Measurements from ENCODE around the gene TMPRSS13. TPM values are rescaled to one million over a fixed set of nuclear protein-coding genes. Genes with fewer than 3 reads are reported as not detected.

TMPRSS13 gene
- polyA plus RNA-seq, 2 of the 4 experiments (the other 2 are of a cell fraction): not detected

DNA sequence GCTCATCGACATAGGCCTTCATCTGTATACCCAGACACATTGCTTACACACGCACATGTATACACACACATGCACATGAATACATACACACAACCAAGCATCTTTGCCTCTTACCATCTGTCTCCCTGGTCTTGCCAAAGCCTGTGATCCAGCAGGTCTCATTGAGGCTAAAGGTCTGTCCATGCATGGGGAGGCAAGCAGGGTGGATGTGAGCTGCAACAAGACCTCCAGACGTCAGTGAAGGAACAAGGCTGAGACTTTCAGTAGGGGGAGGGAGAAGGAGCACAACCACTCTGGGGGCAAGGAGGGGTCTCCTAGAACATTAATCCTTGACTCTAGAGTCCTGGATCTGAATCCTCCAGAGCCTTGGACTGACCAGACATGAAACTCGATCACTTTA lies 23.7 kb downstream of the TMPRSS13 start:
- FAIRE-seq (no peak), DNase-seq (ENCODE audit: low read depth in 1 of 2, low spot score in 1 of 2) (no peak), ATAC-seq (no peak)
- ChIA-PET POLR2A (no interaction called here), CTCF (no interaction called here)
- WGBS (ENCODE audit: missing lambda C conversion rate): 48% methylated on average over 4 of the region's 4 CpGs
- H3K4me1 ChIP-seq: 0 out of 3 replicates have a peak, but pooled peaks cover 4% of the 10 kb centered on the region
- no peak overlapping the region for H3K4me2 ChIP-seq
- H3K27ac ChIP-seq: no peak overlapping the region
- no peaks in the 10 kb centered on the region for H3K9me3 ChIP-seq
- TF ChIP-seq RFX5 (IDR thresholded peaks at IDR 0.05) (no peak), ZSCAN20 (CRISPR knock-in tag; IDR thresholded peaks at IDR 0.05) (no peak), MYC (IDR thresholded peaks at IDR 0.05; ENCODE audit: borderline replicate concordance, low read length) (no peak), CBX8 (IDR thresholded peaks at IDR 0.05) (no peak), ZC3H11A (IDR thresholded peaks at IDR 0.05) (no peak), MAZ (IDR thresholded peaks at IDR 0.05; ENCODE audit: borderline replicate concordance, low read depth, low read length) (no peak), BCL3 (IDR thresholded peaks at IDR 0.05) (no peak), ZFP36 (IDR thresholded peaks at IDR 0.05; ENCODE audit: borderline replicate concordance, partially characterized antibody) (no peak), POLR2AphosphoS2 (conservative IDR thresholded peaks at IDR 0.05; ENCODE audit: low read length) (no peak), HDAC2 (IDR thresholded peaks at IDR 0.05) (no peak), JUNB (IDR thresholded peaks at IDR 0.05) (no peak), TFCP2L1 (CRISPR knock-in tag; IDR thresholded peaks at IDR 0.05) (no peak), BHLHE40 (IDR thresholded peaks at IDR 0.05; ENCODE audit: low read depth, low read length) (no peak), EHF (CRISPR knock-in tag; IDR thresholded peaks at IDR 0.05) (no peak), KDM5A (IDR thresholded peaks at IDR 0.05) (no peak)
- TF ChIP-seq, protein P1, sequence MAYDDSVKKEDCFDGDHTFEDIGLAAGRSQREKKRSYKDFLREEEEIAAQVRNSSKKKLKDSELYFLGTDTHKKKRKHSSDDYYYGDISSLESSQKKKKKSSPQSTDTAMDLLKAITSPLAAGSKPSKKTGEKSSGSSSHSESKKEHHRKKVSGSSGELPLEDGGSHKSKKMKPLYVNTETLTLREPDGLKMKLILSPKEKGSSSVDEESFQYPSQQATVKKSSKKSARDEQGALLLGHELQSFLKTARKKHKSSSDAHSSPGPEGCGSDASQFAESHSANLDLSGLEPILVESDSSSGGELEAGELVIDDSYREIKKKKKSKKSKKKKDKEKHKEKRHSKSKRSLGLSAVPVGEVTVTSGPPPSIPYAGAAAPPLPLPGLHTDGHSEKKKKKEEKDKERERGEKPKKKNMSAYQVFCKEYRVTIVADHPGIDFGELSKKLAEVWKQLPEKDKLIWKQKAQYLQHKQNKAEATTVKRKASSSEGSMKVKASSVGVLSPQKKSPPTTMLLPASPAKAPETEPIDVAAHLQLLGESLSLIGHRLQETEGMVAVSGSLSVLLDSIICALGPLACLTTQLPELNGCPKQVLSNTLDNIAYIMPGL (CRISPR knock-in tag; IDR thresholded peaks at IDR 0.05; ENCODE audit: borderline replicate concordance): no peak
- H3K4me3 ChIP-seq: no peak overlapping the region

DNA sequence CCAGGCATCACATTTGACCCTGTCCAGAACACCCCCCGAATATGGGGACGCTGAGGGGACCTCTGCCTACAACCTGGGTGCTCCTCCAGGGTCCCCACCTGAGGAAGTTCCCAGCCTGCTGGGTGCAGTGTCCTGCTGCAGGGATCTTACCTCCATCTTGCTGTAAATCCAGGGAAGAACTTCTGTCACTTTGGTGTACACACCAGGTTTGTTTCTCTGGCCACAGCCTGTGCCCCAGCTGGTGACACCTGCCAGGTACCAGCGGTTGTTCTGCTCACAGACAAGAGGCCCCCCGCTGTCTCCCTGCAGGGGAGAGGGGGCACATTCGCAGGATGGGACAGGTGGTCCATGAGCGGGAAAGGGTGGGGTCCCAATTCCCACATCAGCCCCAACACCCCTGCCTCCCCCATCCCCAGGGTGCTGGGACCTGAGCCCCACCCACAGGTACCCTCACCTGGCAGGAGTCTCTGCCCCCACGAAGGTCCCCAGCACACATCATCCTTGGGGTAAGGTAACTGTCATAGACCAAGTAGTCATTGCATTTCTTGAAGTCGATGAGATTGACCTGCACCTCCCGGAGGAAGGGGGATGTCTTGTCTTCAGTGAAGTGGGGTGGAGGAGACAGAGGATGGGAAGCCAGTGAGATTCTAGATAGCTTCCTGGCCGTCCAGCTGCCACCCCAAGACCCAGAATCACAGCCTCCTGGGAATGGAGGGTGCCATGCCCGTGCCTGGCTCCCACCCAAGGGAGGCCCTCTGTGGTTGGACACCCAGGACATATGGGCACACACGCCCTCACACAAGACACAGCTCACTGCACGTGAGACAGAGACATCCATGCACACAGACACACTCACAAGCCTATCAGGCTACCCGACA lies 25.5 kb downstream of the TMPRSS13 start:
- no peaks in the 10 kb centered on the region for H3K9me3 ChIP-seq
- no peak for ATAC-seq
- TF ChIP-seq EHF (CRISPR knock-in tag; IDR thresholded peaks at IDR 0.05): no peak
- TF ChIP-seq HOXA7 (CRISPR knock-in tag; IDR thresholded peaks at IDR 0.05): no peak
- no peak for TF ChIP-seq ZSCAN20 (CRISPR knock-in tag; IDR thresholded peaks at IDR 0.05)
- no peak for TF ChIP-seq ATOH8 (CRISPR knock-in tag; IDR thresholded peaks at IDR 0.05; ENCODE audit: low read depth)
- no peak for TF ChIP-seq NPAS2 (CRISPR knock-in tag; IDR thresholded peaks at IDR 0.05; ENCODE audit: borderline replicate concordance)
- no peak for DNase-seq (ENCODE audit: low read depth in 1 of 2, low spot score in 1 of 2)
- no peak overlapping the region for H3K27ac ChIP-seq
- FAIRE-seq: no peak
- 0 out of 3 replicates have a peak, but pooled peaks cover 4% of the 10 kb centered on the region for H3K4me1 ChIP-seq
- 45% methylated on average over 7 of the region's 14 CpGs for WGBS (ENCODE audit: missing lambda C conversion rate)
- no peak overlapping the region for H3K4me2 ChIP-seq
- POLR2A ChIA-PET: no interaction called here
- CTCF ChIA-PET: interaction anchor here (0.8 to 1.3 kb wide), 3 partner anchors 43 to 96 kb away, joined by 3 to 4 read pairs (median 3); no protein-coding TSS in a partner anchor
- H3K4me3 ChIP-seq: no peak overlapping the region

Measured in A549 (cell line).